A549 (cell line): ENCODE data around the gene DIP2C.
"Not testable (repeated sequence)": the region's sequence is repeated elsewhere in the genome, so short reads cannot be mapped to it uniquely, and the experiment has no call there.

ENCODE experiments used
- CHD2 ChIP-seq: fragments of 150-350 bp; IDR thresholded peaks from 2 replicates; pipeline ENCODE4 v1.6.1; 2014; ENCODE audit warnings: low read length; ENCODE audit not compliant: partially characterized antibody
- E2F6 ChIP-seq: IDR thresholded peaks from 2 replicates; pipeline ENCODE4 v1.6.1; 2012; ENCODE audit warnings: low read depth, borderline replicate concordance
- EHMT2 ChIP-seq: fragments of 200-600 bp; sonication (generic); IDR thresholded peaks from 2 replicates; pipeline ENCODE4 v1.6.1; 2016; ENCODE audit warnings: antibody characterized with exemption, low read depth, mild to moderate bottlenecking, moderate library complexity
- FOSB ChIP-seq: fragments of 250-450 bp; sonication (Bioruptor Pico); IDR thresholded peaks from 2 replicates; pipeline ENCODE4 v1.5.0; 2020; ENCODE audit warnings: mild to moderate bottlenecking, moderate library complexity
- HDAC2 ChIP-seq: fragments of 200-600 bp; sonication (generic); IDR thresholded peaks from 2 replicates; pipeline ENCODE4 v1.6.1; 2016
- JUNB ChIP-seq: fragments of >200 bp; sonication (Bioruptor Twin); formaldehyde crosslinking; IDR thresholded peaks from 2 replicates; pipeline ENCODE4 v1.6.1; 2016
- MAX ChIP-seq: IDR thresholded peaks from 2 replicates; pipeline ENCODE4 v1.6.1; 2012
- POLR2A ChIP-seq: IDR thresholded peaks from 2 replicates; pipeline ENCODE4 v1.6.1; 2012; ENCODE audit warnings: mild to moderate bottlenecking, low read length
- RNF2 ChIP-seq: fragments of 200-600 bp; sonication (generic); IDR thresholded peaks from 2 replicates; pipeline ENCODE4 v1.6.1; 2016; ENCODE audit warnings: low read depth, mild to moderate bottlenecking, antibody characterized with exemption, moderate library complexity, borderline replicate concordance
- SREBF2 ChIP-seq: fragments of 450-650 bp; IDR thresholded peaks from 2 replicates; pipeline ENCODE4 v1.6.1; 2014; ENCODE audit warnings: mild to moderate bottlenecking, moderate library complexity
- ZSCAN20 ChIP-seq: fragments of 250-450 bp; sonication (Bioruptor Pico); IDR thresholded peaks from 2 replicates; pipeline ENCODE4 v1.8.0; 2022; ENCODE audit warnings: mild to moderate bottlenecking, moderate library complexity
- TF ChIP-seq, protein P1 (sequence below): fragments of 250-450 bp; sonication (Bioruptor Pico); IDR thresholded peaks from 2 replicates; pipeline ENCODE4 v1.5.0; 2021; ENCODE audit warnings: mild to moderate bottlenecking, moderate library complexity, borderline replicate concordance
- TF ChIP-seq, protein P2 (sequence below): fragments of >200 bp; sonication (Bioruptor Twin); formaldehyde crosslinking; IDR thresholded peaks from 3 replicates; pipeline ENCODE4 v1.5.1; 2016

DNA sequence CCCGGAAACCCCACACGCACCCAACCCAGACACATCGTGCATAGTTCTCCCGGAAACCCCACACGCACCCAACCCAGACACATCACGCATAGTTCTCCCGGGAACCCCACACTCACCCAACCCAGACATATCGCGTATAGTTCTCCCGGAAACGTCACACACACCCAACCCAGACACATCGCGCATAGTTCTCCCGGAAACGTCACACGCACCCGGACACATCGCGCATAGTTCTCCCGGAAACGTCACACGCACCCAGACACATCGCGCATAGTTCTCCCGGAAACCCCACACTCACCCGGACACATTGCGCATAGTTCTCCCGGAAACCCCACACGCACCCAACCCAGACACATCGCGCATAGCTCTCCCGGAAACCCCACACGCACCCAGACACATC lies 342.3 kb downstream of the DIP2C start:
- TF ChIP-seq, protein P1, sequence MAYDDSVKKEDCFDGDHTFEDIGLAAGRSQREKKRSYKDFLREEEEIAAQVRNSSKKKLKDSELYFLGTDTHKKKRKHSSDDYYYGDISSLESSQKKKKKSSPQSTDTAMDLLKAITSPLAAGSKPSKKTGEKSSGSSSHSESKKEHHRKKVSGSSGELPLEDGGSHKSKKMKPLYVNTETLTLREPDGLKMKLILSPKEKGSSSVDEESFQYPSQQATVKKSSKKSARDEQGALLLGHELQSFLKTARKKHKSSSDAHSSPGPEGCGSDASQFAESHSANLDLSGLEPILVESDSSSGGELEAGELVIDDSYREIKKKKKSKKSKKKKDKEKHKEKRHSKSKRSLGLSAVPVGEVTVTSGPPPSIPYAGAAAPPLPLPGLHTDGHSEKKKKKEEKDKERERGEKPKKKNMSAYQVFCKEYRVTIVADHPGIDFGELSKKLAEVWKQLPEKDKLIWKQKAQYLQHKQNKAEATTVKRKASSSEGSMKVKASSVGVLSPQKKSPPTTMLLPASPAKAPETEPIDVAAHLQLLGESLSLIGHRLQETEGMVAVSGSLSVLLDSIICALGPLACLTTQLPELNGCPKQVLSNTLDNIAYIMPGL (CRISPR knock-in tag), result not testable (repeated sequence)
- TF ChIP-seq, protein P2, sequence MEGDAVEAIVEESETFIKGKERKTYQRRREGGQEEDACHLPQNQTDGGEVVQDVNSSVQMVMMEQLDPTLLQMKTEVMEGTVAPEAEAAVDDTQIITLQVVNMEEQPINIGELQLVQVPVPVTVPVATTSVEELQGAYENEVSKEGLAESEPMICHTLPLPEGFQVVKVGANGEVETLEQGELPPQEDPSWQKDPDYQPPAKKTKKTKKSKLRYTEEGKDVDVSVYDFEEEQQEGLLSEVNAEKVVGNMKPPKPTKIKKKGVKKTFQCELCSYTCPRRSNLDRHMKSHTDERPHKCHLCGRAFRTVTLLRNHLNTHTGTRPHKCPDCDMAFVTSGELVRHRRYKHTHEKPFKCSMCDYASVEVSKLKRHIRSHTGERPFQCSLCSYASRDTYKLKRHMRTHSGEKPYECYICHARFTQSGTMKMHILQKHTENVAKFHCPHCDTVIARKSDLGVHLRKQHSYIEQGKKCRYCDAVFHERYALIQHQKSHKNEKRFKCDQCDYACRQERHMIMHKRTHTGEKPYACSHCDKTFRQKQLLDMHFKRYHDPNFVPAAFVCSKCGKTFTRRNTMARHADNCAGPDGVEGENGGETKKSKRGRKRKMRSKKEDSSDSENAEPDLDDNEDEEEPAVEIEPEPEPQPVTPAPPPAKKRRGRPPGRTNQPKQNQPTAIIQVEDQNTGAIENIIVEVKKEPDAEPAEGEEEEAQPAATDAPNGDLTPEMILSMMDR, result not testable (repeated sequence)
- not testable (repeated sequence) for TF ChIP-seq ZSCAN20; MAX; JUNB; SREBF2; RNF2; HDAC2; CHD2; EHMT2; FOSB (CRISPR knock-in tag); POLR2A; E2F6
